ENCODE measurements around the gene OR51F1.
"Not testable (repeated sequence)": the region's sequence is repeated elsewhere in the genome, so short reads cannot be mapped to it uniquely, and the experiment has no call there.

OR51F1 gene, protein sequence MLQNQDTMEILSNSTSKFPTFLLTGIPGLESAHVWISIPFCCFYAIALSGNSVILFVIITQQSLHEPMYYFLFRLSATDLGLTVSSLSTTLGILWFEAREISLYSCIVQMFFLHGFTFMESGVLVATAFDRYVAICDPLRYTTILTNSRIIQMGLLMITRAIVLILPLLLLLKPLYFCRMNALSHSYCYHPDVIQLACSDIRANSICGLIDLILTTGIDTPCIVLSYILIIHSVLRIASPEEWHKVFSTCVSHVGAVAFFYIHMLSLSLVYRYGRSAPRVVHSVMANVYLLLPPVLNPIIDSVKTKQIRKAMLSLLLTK

DNA sequence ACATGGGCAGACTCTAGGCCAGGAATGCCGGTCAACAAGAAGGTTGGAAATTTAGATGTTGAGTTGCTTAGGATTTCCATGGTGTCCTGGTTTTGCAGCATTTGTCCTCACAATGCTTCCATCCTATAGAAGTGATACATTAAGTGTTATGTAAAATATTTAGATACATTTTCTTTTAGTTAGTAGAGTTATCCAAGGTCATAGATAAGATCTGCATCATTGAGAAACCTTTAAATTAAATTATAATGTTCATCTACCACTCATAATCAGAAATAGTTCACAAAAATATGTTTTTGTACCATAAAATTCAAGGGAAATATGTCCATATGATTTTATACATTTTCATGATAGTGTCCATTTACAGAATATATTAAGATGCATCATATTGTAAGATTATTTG, at the start of gene OR51F1:
Gene OR51F1 (minus strand): TSS at position 101 of the 400 bp plus-strand sequence. CDS start 0 bp downstream, at position 101.
- DNase-seq, result no peak

DNA sequence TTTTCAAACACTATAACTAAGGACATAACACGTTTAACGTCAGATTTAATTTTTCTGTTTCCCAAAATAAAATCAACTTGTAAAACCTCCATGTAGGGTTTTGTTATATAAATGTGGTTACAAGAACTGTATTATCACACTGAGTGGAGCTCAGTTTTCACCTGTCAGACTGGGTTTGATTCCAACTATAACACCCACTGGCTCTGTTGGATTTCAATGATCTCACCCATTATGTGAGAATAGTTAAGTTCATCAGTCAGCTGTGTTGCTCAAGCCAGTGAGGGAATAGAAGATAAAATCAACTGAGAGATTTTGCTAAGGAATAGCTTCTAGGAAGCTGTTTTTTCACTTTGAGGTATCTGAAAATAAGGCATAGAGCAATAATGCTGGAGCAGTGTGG, 39.5 kb upstream of the OR51F1 start:
- DNase-seq, result no peak

DNA sequence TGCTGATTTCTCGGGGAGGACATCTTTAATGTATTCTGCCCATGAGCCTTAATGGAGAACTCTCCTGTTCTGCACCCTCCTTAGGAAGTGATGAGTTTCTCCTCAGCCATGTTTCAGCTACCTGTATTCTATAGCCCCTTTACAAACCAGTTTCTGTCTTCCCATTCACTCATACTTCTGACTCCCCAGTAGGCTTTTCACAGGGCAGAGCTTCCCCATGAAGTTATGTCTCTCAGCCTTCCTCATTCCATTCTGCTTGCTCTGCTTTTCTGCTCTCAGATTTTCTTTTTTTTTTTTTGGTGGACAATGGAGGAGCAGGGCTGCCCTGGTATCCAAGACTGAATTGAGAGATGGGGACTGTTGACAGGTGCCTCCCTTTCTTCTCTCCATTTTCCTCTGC, 38.7 kb upstream of the OR51F1 start:
- no peak for DNase-seq

DNA sequence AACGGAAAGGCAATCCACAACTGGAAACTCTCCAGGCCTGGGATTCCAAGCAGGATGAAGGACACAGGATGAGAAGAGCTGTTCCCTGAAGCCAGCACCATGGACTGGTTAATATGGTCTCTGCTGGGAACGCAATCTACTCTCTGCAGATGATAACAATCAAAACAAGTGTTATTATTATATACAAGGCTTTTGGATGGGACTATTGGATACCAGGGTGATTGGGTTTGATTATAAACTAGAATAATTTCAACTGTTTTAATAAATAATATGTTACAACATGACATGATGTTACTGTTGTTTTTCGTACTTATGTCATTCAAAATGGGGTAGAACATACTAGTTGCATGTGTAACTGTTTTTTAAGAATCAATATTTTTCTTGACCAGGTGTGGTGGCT, 34.5 kb upstream of the OR51F1 start, which contains the start of gene OR52R1:
Gene OR52R1 (minus strand): TSS at position 101 of the 400 bp plus-strand sequence. CDS start 0 bp downstream, at position 101.
- no peak for DNase-seq

DNA sequence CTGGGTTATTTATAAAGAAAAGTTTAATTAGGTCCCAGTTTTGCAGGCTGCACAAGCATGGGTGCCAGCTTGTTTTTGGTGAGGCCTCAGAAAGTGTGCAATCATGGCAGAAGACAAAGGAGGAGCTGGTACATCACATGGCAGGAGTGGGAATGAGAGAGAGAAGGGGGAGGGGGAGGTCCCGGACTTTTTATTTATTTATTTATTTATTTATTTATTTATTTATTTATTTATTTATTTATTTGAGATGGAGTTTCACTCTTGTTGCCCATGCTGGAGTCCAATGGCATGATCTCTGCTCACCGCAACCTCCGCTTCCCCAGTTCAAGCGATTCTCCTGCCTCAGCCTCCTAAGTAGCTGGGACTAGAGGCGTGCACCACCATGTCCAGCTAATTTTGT, 31.6 kb upstream of the OR51F1 start:
- DNase-seq, result not testable (repeated sequence)

DNA sequence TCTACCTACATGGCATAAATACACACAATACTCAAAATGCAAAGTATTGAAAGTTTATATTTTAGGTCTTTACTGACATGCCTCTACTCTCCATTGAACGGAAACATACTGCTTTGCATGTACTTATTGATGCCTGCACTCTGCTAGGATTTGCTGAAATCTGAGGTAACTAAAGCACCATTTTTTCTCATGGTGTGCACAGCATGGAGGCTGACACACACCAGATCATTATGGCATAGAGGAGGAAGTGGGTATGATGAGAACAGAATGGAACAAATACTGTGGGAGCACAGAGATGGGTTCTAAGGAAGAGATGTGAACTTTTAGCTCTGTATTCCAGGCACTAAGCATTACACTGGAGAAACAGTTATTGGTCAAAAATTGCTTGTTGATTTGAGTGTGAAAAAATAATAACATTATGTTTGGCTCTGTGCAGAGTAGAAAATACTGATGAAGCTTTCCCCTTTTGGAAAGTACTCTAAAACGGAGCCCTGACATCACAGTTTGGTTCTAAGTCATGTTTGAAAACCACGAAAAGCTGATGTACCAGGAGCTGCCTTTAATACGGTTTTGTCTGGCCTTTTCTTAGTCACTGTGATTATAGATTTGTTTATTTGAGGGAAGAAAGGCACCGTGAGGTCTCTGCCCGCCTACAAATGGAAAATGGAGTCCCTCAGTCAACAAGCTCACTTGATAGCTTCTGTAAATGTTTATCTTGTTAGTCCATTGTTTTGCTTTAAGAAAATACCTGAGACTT, 28.9 kb upstream of the OR51F1 start:
- DNase-seq, result peak; percentile 2

DNA sequence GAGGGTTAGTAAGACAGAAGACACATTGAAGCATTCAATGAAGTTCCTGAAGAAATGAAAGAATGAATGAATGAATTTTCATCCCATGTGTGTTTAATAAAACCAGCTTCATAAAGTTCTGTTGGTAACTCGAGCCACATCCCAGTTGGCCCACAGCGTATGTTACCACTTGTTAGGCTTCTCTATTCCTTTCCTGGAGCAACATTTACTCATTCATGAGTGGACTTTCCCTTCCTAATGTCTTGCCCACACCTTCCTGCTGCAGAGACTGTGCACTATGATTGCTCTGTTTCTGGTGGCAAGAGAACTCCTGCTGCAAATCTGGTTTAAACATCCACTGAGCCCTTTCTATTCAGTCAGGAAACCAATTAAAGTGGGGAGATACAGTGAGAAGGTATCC, 27.5 kb upstream of the OR51F1 start:
- DNase-seq, result no peak

DNA sequence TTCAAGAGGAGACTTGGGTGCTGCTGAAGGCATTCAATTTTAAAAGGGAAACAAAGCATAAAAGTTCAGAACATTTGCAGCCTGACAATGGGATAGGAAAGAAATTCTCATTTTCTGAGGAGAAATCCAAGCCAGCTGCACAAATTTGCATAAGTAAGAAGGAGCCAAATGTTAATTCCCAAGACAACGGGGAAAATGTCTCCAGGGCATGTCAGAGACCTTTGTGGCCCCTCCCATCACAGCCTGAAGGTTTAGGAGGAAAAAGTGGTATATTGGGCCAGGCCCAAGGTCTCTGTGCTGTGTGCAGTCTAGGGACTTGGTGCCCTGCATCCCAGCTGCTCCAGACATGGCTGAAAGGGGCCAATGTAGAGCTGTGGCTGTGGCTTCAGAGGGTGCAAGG, 12.7 kb upstream of the OR51F1 start:
- DNase-seq, result no peak

DNA sequence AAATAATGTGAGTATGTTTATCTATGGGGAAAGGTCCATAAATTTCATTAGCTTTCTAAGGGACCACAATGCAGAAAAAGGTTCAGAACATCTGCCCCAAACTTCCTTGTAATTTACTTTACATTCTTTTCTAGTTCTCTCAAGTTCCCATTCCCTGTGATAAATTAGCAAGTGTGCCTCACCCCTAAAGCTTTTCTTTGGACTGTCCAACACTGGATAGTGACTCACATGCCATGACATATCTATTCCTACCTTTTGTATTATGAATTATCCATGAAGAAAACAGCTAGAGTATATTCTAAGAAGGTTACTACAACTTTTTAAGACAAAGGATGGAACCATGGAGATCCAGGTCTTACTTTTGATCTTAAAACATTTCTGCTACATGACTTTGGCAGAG, 1.6 kb downstream of the OR51F1 start:
- no peak for DNase-seq

DNA sequence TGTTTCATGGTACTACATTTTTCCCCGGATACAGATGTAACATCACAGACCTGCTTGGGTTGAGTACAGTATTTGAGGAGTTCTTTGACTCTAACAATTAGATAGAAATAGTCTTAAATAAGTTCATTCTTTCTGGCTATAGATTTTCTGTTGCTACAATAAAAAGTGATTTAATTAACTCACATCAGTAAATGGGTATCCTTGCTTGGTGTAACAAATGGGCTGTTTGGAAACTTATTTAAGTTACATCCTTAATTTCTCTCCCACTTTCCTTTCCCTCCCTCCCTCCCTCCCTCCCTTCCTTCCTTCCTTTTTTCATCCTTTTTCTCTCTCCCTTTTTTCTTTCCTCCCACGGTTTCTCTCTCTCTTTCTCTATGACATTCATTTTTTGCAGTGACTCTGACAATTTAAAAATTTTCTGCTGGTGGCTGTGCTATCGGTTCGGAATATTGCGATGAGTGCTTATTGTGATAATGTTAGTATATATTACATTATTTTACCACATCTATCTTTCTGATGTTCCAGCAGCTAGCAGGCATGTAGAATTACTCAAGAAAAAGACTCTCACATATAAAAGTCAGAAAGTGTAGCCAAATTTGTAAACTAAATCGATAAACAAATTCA, 3.2 kb downstream of the OR51F1 start:
- DNase-seq, result no peak

DNA sequence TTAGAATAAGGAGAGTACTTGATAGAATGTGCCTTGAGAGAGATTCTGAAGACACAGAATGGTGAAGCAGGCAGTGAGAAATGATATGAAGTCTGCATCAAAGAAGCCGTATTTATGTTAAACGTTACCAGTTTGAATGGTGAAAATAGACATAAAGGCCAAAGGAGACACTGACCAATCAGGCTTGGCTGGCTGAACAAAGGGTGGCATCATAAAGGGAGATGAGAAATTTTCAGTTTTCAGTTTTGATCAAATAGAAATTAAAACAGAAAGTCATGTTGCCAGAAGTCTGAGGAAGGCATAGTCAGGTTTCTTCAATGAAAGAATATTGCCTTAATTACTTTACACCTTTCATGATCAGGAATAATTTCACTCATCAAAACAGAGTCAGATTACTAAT, 6.6 kb downstream of the OR51F1 start:
- peak; percentile 1 for DNase-seq

DNA sequence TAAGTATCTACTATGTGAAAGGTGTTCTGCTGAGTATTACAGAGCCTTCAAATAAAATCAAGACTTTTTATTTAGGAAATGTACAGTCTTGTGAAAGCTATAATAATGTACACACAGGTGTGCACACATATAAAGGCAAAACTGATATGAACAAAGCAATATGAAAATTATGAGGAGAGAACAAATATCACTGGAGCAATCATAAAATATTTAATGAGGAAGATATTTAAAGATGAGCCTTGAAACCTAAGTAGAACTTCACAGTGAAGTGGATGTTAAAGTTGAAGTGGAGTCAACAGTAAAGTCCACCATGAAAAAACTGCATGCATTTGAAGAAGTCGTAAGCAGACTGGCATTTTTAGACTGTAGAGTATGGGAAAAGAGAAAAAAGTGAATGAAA, 18.5 kb downstream of the OR51F1 start:
- DNase-seq, result no peak

DNA sequence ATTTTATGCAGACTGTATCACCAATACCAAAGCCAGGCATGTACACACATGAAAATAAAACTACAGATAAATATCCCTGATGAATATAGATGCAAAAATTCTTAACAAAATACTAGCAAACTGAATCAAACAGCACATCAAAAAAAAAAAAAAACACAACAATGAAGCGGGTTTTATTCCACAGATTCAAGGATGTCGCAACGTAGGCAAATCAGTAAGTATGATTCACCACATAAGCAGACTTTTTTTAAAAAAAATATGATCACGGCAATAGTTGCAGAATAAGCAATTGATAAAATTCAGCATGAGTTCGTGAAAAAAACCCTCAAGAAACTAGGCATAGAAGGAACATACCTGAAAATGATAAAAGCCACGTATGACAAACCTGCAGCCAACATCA, 21.3 kb downstream of the OR51F1 start:
- DNase-seq, result no peak

DNA sequence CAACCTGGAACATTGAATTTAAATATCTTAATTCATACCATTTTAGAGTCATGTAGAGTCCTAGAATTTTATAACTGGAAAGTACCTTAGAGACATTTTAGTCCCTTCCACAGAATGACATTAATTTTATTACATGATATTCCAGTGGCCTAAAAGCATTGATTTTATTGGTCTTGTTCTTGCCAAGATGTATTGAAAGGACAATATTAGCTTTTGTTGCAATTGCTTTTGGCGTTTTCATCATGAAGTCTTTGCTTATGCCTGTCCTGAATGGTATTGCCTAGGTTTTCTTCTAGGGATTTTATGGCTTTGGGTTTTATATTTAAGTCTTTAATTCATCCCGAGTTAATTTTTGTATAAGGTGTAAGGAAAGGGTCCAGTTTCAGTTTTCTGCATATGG, 29.0 kb downstream of the OR51F1 start:
- DNase-seq, result no peak

DNA sequence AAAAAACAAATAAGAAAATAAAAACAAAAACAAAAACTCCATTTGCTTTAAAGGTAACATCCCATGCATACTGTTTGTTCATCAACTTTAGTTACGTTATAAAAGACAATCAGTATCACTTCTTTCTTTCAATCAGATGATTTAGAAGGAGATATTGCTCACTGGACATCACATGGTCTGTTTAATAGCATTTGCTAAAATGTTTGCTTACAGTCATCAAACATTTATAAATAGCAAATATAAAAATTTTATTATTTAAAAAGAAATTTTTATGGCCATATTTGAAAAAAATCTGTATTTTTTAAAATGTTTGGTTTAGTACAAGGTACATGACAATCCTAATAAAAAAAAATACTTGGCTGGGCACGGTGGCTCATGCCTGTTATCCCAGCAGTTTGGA, 42.6 kb downstream of the OR51F1 start:
- DNase-seq, result no peak

DNA sequence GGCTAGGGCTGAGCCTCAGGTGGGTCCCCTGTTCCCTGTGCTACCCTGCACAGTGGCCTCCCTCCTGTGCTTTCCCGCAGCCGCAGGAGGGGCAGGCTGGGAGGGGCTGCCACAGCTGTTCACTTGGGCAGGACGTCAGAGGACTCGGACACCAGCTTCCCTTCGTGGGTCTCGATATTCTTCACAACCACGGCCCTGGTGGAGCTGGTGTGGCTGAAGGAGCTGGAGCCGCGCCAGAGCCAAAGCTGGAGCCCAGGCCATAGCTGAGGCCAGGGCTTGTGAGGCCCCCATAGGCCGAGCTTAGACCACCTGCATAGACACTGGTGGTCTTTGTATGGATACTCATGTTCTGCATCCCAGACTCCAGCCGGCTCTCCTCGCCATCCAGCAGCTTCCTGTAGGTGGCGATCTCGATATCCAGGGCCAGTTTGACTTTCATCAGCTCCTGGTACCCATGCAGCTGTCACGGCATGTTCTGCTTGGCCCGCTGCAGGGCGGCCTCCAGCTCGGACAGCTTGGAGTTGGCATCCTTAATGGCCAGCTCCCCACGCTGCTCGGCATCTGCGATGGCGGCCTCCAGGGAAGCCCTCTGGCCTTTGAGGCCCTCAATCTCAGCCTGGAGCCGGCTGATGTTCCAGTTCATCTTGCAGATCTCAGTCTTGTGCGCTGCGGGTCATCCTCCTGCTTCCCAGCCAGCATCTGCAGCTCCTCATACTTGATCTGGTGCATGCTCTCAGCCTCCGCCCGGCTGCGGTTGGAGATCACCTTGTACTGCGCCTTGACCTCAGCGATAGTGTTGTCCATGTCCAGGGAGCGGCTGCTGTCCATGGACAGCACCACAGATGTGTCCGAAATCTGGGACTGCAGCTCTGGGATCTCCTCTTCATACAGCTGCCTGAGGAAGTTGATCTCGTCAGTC, 46.9 kb downstream of the OR51F1 start:
- DNase-seq, result not testable (repeated sequence)
